ENCODE results near the gene UFSP1. TPM values are rescaled to one million over a fixed set of nuclear protein-coding genes. Genes with fewer than 3 reads are reported as not detected.
A peak's percentile ranks its signal among the peaks of the same experiment; 100 is the strongest.

Gene UFSP1
- total and polyA plus RNA-seq, 12 donors, result 2.5 to 12.7 (median 5.9) TPM

GRCh38 chr7:100894860-100895700 is 5.6 kb upstream of the UFSP1 start:
- WGBS, 4 donors, result 0 to 1% (median 1%) methylated on average over 5 to 83 of the region's 83 CpGs; no CpG with 5 or more reads in 1 of the 4 donors
- H3K27ac ChIP-seq, result peak overlapping the region in 1 of 5 donors; percentile 62
- H3K4me3 ChIP-seq, result peak overlapping the region in 1 of 4 donors; percentile 35
- peaks cover 16 to 26% of the 10 kb centered on the region in 2 donors for H3K4me1 ChIP-seq (replicated peaks in 1 of 2)
- intact Hi-C loops (cut with DNase I), result loop anchor here (5.0 to 10.0 kb wide), 3 partner anchors 167 to 390 kb away; partner anchors contain the start of gene VGF (in 1 of the 2)
- H3K36me3 ChIP-seq (replicated peaks in 1 of 2), result no peaks in the 10 kb centered on the region
- H3K27me3 ChIP-seq, result peaks cover 29% of the 10 kb centered on the region
- TF ChIP-seq POLR2A (IDR thresholded peaks at IDR 0.05), result no peak
- TF ChIP-seq, protein P1, sequence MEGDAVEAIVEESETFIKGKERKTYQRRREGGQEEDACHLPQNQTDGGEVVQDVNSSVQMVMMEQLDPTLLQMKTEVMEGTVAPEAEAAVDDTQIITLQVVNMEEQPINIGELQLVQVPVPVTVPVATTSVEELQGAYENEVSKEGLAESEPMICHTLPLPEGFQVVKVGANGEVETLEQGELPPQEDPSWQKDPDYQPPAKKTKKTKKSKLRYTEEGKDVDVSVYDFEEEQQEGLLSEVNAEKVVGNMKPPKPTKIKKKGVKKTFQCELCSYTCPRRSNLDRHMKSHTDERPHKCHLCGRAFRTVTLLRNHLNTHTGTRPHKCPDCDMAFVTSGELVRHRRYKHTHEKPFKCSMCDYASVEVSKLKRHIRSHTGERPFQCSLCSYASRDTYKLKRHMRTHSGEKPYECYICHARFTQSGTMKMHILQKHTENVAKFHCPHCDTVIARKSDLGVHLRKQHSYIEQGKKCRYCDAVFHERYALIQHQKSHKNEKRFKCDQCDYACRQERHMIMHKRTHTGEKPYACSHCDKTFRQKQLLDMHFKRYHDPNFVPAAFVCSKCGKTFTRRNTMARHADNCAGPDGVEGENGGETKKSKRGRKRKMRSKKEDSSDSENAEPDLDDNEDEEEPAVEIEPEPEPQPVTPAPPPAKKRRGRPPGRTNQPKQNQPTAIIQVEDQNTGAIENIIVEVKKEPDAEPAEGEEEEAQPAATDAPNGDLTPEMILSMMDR (IDR thresholded peaks at IDR 0.05), result peak; percentile 46 to 76 (median 60)
- no peaks in the 10 kb centered on the region for H3K9me3 ChIP-seq (replicated peaks in 1 of 3)
- DNase-seq, result peak in 3 of 7 donors; percentile 35 to 65 (median 52)

- DNase-seq, result peak in 2 of 7 donors; percentile 24 to 40
- WGBS, 4 donors, result 38 to 54% (median 41%) methylated on average over 17 to 40 of the region's 40 CpGs
- Histone ChIP-seq H3K27me3 (peaks cover 29% of the 10 kb centered on the region), H3K4me3 (peak overlapping the region in 1 of 4 donors; percentile 35), H3K4me1 (replicated peaks in 1 of 2) (peaks cover 17 to 29% of the 10 kb centered on the region in 2 donors), H3K36me3 (replicated peaks in 1 of 2) (no peaks in the 10 kb centered on the region), H3K9me3 (replicated peaks in 1 of 3) (no peaks in the 10 kb centered on the region), H3K27ac (no peak overlapping the region)
- intact Hi-C loops (cut with DNase I), result loop anchor here in 1 of 2 donors (10.0 kb wide), 2 partner anchors 271 to 391 kb away; partner anchors contain the start of gene VGF
- TF ChIP-seq POLR2A (IDR thresholded peaks at IDR 0.05), result no peak
- TF ChIP-seq, protein P1 (IDR thresholded peaks at IDR 0.05), result no peak
Measured at GRCh38 chr7:100893910-100894721, 4.6 kb upstream of the UFSP1 start.

DNA sequence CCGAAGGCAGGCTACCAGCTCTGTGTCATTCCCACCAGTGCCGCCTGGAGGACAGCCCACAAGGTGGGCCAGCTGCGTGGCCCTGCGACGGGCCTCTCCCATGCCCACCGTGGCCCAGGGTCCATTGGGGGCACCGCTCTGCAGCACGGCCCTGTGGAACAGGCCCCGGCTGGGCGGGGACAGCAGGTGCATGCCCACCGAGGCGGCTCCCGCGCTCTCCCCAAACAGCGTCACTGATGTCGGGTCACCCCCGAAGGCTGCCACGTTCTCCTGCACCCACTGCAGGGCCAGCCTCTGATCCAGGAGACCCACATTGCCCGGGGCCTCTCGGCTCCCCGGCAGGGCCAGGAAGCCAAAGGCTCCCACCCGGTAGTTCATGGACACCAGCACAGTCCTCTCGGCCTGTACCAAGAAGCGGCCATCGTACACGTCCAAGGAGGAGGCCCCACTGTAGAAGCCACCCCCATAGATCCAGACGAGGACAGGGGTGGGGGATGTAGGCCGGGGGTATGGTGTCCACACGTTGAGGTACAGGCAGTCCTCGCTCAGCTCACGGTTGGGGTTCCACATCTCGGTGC is 3.9 kb upstream of the UFSP1 start:
- intact Hi-C loops (cut with DNase I), result loop anchor here in 1 of 2 donors (10.0 kb wide), 2 partner anchors 271 to 391 kb away; partner anchors contain the start of gene VGF
- no peak overlapping the region for H3K27ac ChIP-seq
- peak in 1 of 7 donors; percentile 29 for DNase-seq
- TF ChIP-seq, protein P1 (IDR thresholded peaks at IDR 0.05), result no peak
- TF ChIP-seq POLR2A (IDR thresholded peaks at IDR 0.05), result no peak
- no peaks in the 10 kb centered on the region for H3K9me3 ChIP-seq (replicated peaks in 1 of 3)
- peaks cover 0 to under 1% of the 10 kb centered on the region in 2 donors for H3K36me3 ChIP-seq (replicated peaks in 1 of 2)
- H3K4me1 ChIP-seq (replicated peaks in 1 of 2), result peaks cover 24 to 36% of the 10 kb centered on the region in 2 donors
- peaks cover 29% of the 10 kb centered on the region for H3K27me3 ChIP-seq
- H3K4me3 ChIP-seq, result no peak overlapping the region
- 88 to 92% (median 91%) methylated on average over 11 to 32 of the region's 32 CpGs for WGBS, 4 donors
